D721Med (cell line): ENCODE data around the gene NTHL1.

ENCODE experiments used
- DNase-seq: peaks from one replicate; pipeline ENCODE4 v3.0.0; 2011; ENCODE audit warnings: low spot score; ENCODE audit not compliant: insufficient read length
- FAIRE-seq: peaks from 2 replicates; lab custom pipeline; 2011; peaks lifted over from hg19 to GRCh38; lab: Jason Lieb, UNC
- CTCF ChIP-seq: IDR thresholded peaks from 2 replicates; pipeline ENCODE4 v1.5.1; 2012; ENCODE audit warnings: mild to moderate bottlenecking, control low read depth; ENCODE audit not compliant: insufficient read depth; ENCODE audit errors: missing control alignments

NTHL1 gene

GRCh38 chr16:2061526-2061925 is 13.9 kb upstream of the NTHL1 start:
- TF ChIP-seq CTCF, result no peak
- FAIRE-seq (no peak), DNase-seq (no peak)

DNA sequence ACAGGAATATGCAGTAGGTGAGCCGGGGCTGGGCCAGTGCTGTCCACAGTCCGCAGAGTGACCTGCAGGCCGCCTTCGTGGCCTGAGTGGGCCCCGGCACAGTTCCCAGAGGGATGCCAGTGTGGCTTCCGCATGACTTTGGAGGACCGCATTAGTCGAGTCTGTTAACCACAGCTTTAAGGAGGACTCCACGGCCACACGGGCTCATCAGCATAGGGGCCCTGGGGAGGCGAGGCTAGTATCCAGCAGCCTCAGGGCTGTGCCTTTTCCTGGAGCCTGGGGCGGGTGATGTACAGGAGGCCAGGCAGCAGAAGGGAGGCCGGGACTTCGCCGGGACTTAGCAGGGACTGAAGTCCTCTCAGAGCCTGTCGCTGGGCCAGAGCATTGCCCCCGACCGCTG is 13.4 kb upstream of the NTHL1 start:
- no peak for TF ChIP-seq CTCF
- FAIRE-seq, result no peak

GRCh38 chr16:2060346-2060745 is 12.7 kb upstream of the NTHL1 start:
- no peak for DNase-seq
- TF ChIP-seq CTCF, result no peak
- no peak for FAIRE-seq

More for the DNA sequence above, 13.4 kb upstream of the NTHL1 start:
- DNase-seq, result no peak

DNA sequence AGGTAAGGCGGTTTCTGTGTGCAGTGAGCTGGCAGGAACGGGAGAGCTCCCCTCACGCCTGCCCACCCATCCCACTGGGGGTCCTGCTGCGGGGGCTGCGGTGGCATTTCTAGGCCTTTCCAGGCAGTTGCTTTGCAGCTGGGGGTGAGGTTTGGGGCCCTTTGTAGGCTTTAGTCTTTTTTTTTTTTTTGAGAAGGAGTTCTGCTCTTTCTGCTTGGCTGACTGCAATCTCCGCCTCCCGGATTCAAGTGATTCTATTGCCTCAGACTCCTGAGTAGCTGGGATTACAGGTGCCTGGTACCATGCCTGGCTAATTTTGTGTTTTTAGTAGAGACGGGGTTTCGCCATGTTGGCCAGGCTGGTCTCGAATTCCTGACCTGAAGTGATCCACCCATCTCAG is 11.2 kb upstream of the NTHL1 start:
- TF ChIP-seq CTCF, result no peak
- no peak for DNase-seq
- FAIRE-seq, result no peak

DNA sequence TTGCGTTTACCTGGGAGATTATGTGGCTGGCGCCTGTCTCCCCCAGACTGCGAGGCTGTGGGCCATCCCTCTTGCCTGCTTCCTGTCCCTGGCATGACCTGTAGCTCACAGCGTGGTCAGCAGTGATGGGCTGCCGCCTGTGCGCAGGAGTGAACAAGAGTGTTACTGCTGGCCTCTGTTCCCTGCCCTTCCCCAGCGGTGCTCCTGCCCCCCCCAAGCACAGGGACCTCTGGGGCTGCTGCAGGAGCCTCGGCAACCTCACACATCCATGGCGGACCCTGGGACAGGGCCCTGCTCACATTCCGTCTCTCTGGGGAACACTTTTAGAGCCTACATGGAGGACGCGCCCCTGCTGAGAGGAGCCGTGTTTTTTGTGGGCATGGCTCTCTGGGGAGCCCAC is 10.8 kb upstream of the NTHL1 start:
- FAIRE-seq (no peak), DNase-seq (no peak)
- TF ChIP-seq CTCF, result no peak

DNA sequence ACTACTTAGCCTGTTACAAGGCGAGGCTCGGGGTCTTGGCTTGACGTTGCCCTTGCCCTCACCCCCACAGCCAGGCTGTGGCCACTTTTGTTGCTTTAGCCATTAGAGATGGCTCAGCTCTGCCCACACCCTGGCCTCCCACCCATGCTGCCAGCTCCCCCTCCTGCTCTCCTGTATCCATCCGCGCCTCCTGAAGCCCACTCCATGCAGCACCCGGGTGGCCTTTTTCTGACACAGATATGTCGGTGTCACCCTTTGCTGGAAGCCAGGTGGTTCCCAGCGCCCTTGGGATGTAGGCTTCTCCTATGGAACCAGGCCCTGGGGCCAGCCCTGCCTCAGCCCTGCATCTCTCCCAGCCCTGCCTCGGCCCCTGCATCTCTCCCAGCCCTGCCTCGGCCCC is 9.8 kb upstream of the NTHL1 start:
- no peak for DNase-seq
- no peak for TF ChIP-seq CTCF
- FAIRE-seq, result no peak

DNA sequence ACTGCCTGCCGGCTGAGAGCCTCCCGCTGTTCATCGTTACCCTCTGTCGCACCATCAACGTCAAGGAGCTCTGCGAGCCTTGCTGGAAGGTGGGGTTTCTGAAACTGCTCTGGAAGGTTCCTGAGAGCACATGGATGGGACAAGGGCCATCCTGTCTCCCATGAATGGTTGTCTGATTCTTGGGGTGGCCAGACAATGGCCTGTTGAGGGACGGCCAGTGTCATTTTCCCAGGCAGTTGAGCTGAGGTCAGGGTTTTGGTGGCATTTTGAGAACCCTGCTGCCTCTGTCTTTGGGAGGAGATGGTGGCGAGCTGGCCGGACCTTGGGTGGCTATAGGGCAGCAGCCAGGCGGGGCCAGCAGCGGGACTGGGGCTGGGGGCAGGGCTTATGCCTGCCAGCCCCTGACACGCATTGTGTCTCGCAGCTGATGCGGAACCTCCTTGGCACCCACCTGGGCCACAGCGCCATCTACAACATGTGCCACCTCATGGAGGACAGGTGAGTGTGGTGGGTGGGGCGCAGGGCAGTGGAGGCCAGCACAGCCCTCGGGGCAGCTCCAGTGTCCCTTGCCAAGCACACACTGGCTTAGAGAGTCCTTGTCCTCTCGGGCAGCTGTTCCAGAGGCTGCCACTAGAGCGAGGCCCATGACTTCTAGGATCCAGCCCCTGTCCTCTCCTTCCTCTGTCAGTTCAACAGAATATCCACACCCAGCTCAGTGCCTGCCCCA is 9.2 kb upstream of the NTHL1 start:
- DNase-seq (no peak), FAIRE-seq (no peak)
- no peak for TF ChIP-seq CTCF
